Globus pallidus (tissue), 1 donor: ENCODE results near the gene TTC8.
"Not testable (repeated sequence)": the region's sequence is repeated elsewhere in the genome, so short reads cannot be mapped to it uniquely, and the experiment has no call there.

Source experiments
- DNase-seq: peaks from one replicate; pipeline ENCODE4 v3.0.0-alpha.2; 2015; ENCODE audit warnings: low spot score

TTC8 gene

DNA sequence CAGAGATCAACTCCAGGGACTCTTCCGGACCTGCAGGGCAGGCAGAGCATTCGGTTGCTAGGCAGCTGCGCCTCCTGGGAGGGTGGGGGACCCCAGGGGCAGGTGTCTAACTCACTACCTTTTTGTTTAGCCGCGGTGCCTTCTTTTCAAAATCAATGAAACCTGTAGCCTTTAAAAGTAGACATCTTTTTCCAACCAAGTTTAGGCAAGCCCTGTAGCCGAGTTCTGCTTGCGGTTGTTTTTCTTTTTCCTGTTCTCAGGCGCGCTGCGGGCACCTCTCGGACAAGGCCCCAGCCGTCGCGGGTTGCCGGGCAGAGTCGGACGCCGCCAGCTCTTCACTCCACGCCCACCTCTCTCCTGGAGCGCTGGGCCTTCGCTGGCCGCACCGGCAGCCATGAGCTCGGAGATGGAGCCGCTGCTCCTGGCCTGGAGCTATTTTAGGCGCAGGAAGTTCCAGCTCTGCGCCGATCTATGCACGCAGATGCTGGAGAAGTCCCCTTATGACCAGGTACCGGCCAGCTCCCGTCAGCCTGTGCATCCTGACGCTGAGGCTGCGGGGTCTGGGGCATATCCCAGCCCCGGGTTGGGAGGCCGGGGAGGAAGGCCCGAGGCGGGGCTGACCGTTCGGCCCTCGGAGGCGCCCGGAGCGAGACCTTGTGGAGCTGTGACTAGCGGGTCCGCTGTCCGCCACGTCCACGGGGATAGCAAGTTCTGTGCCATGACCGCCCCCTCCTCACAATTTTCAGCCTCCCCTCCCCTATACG lies at the start of gene TTC8:
Gene TTC8 (plus strand): TSS at position 338 of the 764 bp plus-strand sequence. CDS start 57 bp downstream, at position 395.
- peak; percentile 83 for DNase-seq

DNA sequence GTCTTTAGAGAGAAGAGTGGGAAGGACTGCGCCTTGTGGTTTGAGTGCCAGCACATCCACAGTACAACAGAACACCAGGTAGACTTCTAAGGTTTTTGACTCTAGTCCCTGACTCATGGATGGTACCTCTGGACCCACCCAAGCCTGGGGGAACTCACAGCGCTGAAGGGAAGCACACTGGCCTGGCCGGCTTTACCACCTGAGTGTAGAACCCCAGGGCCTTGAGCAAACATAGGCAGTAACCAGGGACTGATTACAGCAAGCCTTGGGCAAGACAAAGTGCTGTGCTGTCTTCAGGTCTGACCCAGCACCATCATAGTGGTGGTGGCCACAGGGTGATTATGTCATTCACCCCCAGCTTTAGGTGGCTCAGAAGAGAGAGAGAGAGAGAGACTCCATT lies 48.9 kb upstream of the TTC8 start:
- no peak for DNase-seq

DNA sequence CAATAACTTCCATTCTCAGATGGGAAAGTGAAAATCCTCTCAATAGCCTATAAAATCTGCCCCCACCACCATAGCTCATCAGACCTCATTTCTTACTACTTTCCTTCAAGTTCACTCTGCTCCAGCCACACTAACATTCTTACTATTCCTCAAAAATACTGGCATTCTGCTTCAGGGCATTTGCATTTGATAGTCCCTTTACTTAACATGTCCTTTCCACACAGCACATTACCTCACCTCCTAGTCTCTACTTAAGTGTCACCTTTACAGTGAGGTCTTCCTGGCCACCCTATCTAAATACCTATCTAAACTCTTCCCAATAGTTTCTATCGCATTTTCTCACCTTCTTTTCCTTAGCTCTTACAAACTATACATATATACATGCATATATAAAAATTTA lies 38.5 kb upstream of the TTC8 start:
- no peak for DNase-seq

DNA sequence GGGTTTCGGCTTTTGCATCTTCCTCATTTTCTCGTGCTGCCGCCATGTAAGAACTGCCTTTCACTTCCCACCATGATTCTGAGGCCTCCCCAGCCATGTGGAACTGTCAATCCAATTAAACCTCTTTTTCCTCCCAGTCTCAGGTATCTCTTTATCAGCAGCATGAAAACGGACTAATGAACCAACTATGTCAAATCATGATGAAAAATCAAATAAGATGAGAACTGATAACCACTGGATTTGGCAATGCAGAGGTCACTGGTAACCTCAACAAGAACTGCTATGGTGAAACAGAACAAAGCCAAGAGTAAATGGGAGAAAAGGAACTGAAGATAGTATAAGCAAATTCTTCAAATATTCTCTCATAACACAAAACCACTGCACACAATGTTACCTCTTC lies 37.7 kb upstream of the TTC8 start:
- no peak for DNase-seq

DNA sequence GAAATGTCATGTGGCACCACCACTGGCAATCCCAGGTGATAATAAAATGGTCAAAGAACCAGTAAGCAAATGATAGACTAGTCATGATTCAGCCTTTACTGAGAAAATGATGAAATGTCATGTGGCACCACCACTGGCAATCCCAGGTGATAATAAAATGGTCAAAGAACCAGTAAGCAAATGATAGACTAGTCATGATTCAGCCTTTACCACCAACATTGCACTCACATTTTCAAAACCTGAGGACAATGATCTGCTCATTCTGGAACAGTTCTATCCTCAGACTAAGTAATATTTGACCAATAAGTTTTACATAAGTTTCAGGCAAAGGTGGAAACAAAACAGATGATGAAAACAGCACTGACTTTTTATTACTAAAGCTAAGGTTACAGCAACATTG lies 34.9 kb upstream of the TTC8 start:
- not testable (repeated sequence) for DNase-seq

DNA sequence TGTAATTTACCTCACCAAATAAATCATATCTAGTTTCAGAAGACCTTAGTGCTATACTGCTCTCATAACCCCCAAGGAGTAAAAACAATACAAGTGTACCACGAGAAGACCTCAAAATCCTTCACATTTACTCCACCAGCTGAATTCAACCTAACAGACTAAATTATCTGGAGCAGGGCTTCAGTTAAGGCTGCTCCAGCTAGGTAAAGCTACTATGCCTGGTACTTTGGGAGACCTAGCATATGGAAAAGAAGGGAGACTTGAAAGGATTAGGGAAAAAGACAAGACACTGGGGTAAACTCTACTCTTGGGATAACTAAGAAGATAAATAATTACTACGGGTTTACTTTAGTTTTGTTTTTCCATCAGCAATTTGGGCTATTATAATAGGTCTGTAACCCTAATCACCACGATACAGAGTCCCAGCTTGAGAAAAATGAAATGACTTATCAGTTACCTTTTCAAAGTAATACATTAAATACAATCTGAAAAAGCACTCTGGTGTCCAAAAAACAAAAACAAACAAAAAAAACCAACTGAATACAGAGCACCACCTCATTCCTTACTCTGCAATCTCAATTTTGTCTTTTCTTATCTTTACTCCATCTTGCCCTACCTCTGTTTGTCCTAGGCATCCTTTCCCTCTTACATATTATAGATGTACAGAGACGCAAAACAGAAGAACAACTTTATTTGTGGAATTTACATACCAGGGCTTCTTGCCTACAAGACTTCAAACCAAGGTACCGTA lies 33.8 kb upstream of the TTC8 start:
- DNase-seq = peak; percentile 3

DNA sequence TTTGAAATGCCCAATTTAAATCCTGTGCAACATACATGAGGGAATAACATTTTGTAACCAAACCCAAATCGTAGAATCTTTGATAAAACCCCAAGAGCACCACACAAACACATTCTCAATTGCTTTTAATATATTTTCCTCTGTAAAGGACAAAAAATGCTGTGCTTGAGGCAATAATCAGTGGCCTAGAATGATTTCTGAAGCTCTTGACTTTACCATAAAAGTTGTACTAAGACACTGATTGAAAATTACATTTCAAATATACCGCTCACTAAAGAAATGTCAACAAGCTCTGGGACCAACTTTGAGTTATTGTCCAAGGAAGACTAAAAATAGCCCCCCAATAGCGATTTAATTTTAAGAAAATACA lies 33.2 kb upstream of the TTC8 start:
- peak; percentile 10 for DNase-seq

DNA sequence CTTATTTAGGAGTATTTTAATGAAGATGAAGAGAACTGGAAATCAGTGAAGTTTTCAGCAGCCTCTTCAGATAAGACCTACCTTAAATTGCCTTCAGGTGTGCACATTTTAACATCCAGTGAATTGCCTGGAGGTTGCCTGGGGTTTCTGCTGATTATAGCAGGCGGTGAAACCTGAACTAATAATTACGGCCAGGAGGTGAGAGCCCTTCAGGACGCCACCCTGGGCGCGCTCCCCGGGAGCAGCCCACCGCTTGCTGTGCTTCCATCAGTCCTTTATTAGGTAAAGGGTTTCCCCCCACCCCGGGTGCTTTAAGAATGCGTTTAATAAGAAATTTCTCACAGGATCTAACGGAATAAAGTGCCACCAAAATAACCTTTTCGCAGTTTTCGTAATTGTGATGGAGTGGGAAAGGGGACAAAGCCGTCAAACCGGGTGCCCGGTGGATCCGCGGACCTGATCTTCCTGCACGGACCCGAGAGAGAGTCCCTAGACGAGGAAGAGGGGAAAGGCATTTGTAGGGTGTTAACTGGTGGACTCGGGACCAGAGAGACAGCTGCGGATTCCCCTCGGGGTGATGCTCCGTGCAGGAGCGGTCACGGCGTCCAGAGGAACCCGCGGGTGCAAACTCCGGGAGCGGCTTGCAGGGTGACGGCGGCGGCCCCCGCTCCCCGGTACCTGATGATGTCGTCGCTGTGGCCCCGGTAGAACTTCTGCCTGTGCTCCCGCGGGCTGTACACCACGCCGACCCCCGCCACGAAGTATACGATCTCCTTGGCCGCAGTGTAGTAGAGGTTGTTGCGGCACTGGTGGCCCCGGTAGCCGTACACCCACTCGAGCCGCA lies 32.6 kb upstream of the TTC8 start:
- peak; percentile 24 for DNase-seq

DNA sequence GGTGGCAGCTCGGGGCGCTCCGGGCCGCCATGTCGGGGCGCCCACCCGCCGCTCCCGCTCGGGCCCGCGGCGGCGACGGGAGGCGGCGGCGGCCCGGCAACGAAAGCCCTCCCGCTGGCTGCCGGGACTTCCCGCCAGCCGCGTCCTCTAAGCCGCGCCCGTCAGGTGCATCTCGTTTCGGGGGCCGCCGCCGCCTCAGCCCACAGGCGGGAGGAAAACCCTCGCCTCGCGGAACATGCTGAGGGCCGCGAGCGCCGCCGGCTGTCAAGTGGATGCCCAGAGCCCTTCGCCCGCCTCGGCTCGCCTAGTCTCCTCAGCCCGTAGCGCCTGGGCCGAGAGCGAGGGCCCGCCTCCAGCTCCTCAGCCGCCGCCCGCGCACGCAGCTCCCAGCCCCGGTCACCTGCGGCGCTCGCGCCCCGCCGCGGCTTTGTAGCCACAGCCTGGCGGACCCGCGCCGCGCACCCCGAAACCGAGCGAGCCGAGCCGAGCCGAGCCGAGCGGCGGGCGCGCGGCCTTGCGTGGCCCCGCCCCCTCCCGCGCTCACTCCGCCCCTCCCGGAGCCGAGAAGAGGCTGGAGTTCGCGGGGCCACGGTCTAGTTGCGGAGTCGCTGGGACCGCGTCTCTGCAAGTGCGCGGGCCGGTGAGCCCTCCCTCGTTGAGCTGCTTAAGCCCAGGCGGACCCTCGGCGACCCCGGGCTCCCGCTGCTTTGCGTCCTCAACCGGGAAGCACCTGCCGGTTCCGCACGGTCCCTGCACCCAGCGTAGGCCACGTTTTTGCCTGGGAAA lies 31.8 kb upstream of the TTC8 start, which contains the start of gene EML5:
Gene EML5 (minus strand): TSS at position 481 of the 786 bp plus-strand sequence. CDS start 450 bp downstream, at position 31.
- peak; percentile 77 for DNase-seq

DNA sequence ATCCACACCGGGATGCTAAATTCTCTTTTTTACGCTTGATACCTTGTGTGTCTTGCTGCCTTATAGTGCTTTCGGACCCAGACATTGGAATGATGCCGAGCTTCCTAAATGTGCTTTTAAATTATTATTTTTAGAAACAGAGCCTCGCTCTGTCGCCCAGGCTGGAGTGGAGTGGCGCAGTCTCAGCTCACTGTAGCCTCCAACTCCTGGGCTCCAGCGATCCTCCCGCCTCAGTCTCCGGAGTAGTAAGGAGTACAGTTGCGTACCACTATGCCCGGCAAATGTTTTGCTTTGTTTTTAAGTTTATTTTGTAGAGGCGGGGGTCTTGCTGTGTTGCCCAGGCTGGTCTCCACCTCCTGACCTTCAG lies 31.2 kb upstream of the TTC8 start:
- DNase-seq = peak; percentile 22

DNA sequence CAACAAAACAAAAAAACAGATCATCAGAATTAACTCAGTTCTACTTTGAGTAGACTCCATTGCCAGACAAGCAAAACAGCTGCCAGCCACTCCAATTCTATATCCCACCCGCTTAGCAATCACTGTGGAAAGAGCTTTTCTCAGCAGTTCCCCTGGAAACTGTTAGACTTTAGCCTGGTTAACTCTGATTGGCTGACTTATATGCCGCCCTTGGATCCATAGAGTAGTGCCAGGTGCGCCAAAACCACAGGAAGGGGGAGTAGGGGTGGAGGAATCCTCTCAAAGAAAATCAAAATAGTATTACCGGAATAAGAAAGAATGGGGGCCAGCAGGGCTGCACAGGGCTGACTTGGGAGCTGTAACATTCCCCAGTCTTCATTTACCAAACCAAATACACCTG lies 26.3 kb upstream of the TTC8 start:
- DNase-seq = no peak

DNA sequence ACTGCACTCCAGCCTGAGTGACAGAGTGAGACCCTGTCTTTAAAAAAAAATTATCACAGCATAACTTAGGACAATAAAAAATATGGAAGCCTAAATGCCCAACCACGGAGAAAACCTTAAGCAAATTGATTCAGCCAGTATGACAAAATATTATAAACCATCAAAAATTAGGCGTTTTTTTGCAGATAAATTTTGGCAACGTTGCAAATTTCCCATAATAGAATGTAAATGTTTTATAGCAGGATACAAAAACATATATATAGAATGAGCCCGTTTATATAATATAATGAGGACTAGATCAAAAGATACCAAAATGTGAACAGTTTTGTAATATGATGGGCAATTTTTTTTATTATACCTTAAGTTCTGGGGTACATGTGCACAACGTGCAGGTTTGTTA lies 24.9 kb upstream of the TTC8 start:
- no peak for DNase-seq

DNA sequence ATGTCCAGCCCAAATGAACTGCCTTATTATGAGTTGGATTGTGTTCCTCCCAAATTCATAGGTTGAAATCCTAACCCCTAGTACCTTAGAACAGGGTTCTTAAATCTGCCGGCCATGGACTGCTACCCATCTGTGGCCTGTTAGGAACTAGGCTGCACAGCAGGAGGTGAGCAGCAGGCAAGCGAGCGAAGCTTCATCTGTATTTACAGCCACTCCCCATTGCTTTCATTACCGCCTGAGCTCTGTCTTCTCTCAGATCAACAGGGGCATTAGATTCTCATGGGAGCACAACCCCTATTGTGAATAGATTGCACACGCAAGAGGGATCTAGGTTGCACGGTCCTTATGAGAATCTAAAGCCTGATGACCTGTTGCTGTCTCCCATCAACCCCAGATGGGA lies 21.9 kb upstream of the TTC8 start:
- DNase-seq = no peak

DNA sequence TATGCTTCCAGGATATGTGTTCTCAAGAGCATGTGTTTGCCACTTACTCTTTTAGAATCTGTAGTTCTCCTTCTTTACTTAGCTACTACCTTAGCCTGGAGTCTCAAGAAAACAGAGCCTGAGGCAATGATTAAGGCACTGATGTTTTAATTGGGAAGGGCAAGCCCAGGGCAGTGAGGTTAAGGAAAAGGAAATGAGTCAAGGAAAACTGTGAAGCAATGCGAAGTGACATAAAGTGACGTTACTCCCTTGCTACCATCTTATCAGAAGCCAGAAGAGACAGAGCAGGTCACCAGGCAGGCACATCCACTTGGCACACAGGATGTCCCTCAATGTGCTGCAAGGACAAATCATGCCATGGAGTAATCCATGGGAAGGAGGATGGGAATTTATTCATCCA lies 20.4 kb upstream of the TTC8 start:
- no peak for DNase-seq

DNA sequence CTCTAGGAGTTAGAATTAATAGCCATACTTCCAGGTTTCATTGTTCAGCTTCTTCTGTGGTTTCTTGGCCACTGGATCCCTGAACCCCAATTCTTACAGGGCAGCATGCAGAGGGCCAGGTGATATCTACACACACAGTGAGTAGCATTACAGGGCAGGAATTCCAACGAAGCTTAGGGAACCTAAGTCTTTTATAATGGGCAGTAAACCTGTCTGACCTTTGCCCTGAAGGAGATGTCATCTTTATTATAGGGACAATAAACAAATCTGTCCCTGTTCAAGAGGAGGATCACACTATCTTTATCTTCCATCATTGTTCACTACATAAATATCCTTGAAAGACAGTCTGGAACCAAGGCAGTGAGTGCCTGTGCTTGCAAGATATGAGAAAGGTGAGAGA lies 20.0 kb upstream of the TTC8 start:
- no peak for DNase-seq

DNA sequence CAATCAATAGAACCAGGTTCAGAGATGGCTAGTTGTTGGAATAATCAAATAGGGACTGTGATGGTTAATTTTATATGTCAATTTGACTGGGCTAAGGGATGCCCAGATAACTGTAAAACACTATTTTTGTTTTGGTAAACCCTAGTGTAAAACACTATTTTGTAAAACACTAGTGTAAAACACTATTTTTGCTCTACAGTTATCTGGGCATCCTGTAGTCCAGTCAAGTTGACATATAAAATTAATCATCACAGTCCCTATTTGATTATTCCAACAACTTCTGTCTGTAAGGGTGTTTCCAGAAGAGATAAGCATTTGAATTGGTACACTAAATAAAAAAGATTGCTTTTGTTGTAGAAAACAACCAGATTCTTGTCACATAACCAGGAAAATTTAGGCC lies 16.1 kb upstream of the TTC8 start:
- DNase-seq = no peak

DNA sequence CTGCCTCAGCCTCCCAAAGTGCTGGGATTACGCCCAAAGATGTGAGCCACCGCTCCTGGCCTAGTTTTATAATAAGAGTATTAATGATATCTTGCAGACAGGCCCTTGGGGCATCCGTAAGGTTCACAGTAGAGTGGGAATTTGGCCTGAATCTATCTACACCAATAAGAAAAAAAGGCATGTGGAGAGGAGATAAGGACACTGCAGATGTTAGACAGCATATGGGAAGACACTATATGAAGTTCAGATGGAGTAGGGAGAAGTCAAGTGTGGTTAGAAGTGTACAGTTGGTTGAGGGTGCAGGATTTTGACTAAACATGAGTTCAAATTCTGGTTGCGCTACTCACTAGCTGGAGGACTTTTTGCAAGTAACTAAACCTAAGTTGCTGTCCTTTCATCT lies 8.5 kb upstream of the TTC8 start:
- DNase-seq = no peak

DNA sequence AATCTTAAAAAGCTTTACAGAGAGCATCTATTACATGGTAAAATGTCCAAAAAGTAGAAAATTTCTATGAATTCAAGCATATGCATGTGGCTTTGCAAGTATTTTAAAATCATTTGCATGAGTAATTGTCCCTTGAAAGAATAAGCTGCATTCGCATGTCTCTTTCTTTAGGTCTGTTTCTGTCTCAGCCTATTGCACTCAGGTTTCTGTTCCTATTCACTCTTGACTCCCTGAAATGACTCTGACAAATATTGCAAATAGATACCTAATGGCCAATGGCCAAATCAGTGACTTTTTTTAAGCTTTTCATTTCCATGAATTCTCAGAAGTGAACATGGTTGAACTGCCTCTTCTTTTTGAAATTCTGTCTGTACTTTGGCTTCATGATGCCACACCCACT lies 6.4 kb upstream of the TTC8 start:
- DNase-seq = no peak

DNA sequence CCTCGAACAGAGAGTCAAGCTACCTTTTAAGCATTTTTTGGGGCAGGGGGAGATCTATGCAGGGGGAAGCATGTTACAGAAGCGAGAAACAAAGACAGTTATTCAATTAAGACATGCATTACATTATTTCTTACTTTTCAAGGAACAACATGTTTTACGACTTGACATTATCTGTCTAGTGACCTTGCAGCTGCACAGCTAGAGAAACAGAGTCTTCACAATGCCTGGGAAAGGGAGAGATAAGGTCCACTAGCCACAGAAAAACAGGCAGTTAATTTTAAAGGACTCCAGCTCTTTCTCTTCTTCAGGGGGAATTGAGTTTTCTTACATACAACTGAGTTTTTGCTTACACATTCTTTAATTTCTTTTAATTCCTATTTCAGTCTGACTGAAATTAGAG lies 4.8 kb upstream of the TTC8 start:
- not testable (repeated sequence) for DNase-seq

DNA sequence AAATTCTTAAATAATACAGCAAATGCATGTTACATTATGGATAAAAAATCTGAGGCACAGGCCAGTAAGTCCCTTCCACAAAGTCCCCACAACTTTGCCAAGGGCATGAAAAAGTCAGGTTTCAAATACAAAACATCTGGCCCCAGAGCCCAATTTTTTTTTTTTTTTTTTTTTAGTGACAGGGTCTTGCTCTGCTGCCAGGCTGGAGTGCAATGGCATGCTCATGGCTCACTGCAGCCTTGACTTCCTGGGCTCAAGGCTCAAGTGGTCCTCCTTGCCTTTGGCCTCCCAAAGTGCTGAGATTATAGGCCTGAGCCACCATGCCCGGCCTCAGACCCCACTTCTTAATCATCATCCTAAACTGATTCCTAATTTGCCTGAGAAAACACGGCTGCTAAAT lies 3.1 kb upstream of the TTC8 start:
- DNase-seq = no peak

DNA sequence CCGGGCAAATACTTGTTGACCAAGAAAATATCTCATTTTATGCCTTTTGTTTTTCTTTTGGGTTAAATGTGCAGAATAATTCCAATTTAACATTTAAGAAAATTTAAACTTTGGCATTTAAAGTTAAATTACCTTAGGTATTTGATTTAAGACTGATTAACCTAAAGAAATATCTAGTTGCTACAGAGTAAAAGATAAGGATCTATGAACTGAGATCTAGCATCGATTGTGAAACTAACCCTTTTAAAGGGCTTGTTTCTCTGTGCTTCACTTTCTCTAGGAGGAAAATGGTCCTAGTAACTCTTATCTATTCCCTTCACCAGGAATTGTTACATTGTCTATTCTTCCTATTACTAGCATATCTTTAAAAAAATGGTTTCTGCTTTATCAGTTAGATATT lies 2.6 kb upstream of the TTC8 start:
- DNase-seq = no peak

DNA sequence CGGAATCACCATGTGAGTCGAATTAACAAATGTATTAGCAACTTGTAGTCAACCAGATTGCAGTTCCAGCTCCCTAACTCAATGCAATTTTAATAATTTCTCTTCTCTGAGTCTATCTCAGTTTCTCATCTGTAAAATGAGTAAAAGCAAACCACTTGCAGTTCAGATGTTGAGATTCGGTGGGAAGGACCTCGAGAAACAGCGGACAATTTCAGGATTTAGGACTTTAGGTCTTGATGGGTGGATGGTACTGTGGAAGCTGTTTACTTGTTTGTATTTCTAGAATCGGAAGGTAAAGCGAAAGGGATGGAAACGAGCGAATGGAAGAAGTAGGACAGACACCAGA lies 510 bp upstream of the TTC8 start:
- DNase-seq = no peak
